Ectodermal cell (in vitro differentiated cells): ENCODE results near the gene KLHDC3. TPM values are rescaled to one million over a fixed set of nuclear protein-coding genes. Genes with fewer than 3 reads are reported as not detected.

Source experiments
- H3K27ac ChIP-seq: 2 replicates; pipeline ENCODE4 v1.7.0; 2013; ENCODE audit warnings: mild to moderate bottlenecking, low read depth, low read length; ENCODE audit not compliant: insufficient read depth, poor library complexity, severe bottlenecking
- H3K27me3 ChIP-seq: 2 replicates; pipeline ENCODE4 v1.7.0; 2013; ENCODE audit warnings: mild to moderate bottlenecking, low read length; ENCODE audit not compliant: insufficient read depth, control insufficient read depth, poor library complexity, severe bottlenecking
- H3K36me3 ChIP-seq: one replicate; pipeline ENCODE4 v1.7.0; 2013; ENCODE audit warnings: low read length; ENCODE audit not compliant: control insufficient read depth, insufficient read depth
- H3K4me1 ChIP-seq: one replicate; pipeline ENCODE4 v1.7.0; 2013; ENCODE audit warnings: low read length; ENCODE audit not compliant: control insufficient read depth, insufficient read depth
- H3K4me3 ChIP-seq: 2 replicates; pipeline ENCODE4 v1.7.0; 2013; ENCODE audit warnings: low read depth, low read length, control low read depth; ENCODE audit not compliant: insufficient read depth
- H3K9me3 ChIP-seq: 2 replicates; pipeline ENCODE4 v1.7.0; 2013; ENCODE audit warnings: mild to moderate bottlenecking, low read length, moderate library complexity; ENCODE audit not compliant: control insufficient read depth
- WGBS, 2 experiments: methylation state at CpG; one replicate each; pipeline ENCODE4 v1.1.7; 2013; ENCODE audit warnings: missing lambda C conversion rate in 2 of 2; 5-methylcytosine and 5-hydroxymethylcytosine counted together
- polyA plus RNA-seq, 4 experiments: library from polyadenylated mRNA; stranded (reverse); fragments of 50-300 nt; gene quantifications; one replicate each; pipeline ENCODE4 v1.2.3, GENCODE V29; 2013

Gene KLHDC3, protein sequence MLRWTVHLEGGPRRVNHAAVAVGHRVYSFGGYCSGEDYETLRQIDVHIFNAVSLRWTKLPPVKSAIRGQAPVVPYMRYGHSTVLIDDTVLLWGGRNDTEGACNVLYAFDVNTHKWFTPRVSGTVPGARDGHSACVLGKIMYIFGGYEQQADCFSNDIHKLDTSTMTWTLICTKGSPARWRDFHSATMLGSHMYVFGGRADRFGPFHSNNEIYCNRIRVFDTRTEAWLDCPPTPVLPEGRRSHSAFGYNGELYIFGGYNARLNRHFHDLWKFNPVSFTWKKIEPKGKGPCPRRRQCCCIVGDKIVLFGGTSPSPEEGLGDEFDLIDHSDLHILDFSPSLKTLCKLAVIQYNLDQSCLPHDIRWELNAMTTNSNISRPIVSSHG
- polyA plus RNA-seq (2013, experiment 1 of 4), result 168 TPM
- 167 TPM for polyA plus RNA-seq (2013, experiment 2 of 4)
- polyA plus RNA-seq (2013, experiment 3 of 4), result 121 TPM
- 137 TPM for polyA plus RNA-seq (2013, experiment 4 of 4)

DNA sequence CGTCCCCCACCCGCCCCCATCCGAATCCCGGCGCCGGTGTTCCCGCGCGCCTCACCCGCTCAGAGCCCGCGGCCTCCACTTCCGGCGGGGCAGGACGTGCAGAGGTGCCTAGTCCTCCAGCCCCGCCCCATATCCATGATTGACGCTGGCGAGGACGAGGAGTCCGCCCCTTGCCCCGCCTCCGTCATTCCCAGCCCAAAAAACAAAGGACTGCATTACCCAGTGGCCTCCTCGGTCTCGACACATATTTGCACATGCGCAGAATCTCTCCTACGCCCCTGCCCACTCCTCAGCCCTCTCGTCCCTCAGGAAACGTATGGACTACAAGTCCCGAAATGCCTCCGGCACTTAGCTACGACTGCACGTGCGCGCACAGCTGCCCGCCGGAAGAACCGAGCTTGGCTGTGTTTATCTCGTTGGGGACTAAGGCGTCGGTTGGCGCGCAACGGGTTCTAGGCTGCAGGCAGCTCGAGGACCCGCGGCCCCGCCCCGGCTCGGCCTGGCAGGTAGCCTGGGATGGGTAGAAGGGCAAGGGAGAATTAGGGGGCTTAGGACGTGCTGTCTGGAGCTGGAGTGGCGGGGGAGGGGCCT is at the start of gene KLHDC3, which contains the start of gene MEA1:
KLHDC3 (plus strand) TSS at position 407 of the 591 bp plus-strand sequence. CDS start 2,944 bp downstream, outside the sequence.
MEA1 (minus strand) TSS at position 104 of the 591 bp plus-strand sequence. CDS start 133 bp downstream, outside the sequence.
- no peaks in the 10 kb centered on the region for H3K9me3 ChIP-seq

DNA sequence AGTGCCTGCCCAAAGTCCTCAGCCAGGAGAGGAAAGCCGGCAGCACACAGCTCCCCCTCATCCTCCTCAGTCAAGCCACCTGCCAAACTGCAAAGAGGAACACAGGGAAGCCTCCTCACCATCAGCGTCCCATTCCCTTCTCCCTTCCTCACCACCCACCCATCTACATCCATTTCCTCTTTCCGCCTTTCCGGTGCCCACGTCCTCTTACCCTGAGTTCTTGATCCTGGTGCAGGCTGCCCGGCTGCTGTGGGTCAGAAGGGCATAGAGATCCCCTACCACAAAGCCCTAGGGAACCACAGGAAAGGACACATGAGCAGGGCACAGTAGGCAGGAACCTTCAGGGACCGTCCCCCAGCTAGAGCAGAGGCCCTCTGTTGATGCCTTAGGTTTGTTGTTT is 47.5 kb upstream of the KLHDC3 start:
- H3K27me3 ChIP-seq, result peaks cover 6% of the 10 kb centered on the region
- H3K27ac ChIP-seq, result no peak overlapping the region
- no peaks in the 10 kb centered on the region for H3K9me3 ChIP-seq
- 90 to 91% methylated on average over 7 of the region's 7 CpGs for WGBS, 2 experiments
- H3K36me3 ChIP-seq, result no peaks in the 10 kb centered on the region
- H3K4me1 ChIP-seq, result no peaks in the 10 kb centered on the region
- H3K4me3 ChIP-seq, result no peak overlapping the region

More for the DNA sequence above, at the start of gene KLHDC3, which contains the start of gene MEA1:
- Histone ChIP-seq H3K27me3 (no peaks in the 10 kb centered on the region), H3K4me1 (peaks cover 14% of the 10 kb centered on the region), H3K27ac (peak within 1 kb of the TSS; percentile 80), H3K36me3 (peaks cover 20% of the 10 kb centered on the region), H3K4me3 (peak within 1 kb of the TSS; percentile 85)
- 0% methylated on average over 51 of the region's 51 CpGs for WGBS, 2 experiments

DNA sequence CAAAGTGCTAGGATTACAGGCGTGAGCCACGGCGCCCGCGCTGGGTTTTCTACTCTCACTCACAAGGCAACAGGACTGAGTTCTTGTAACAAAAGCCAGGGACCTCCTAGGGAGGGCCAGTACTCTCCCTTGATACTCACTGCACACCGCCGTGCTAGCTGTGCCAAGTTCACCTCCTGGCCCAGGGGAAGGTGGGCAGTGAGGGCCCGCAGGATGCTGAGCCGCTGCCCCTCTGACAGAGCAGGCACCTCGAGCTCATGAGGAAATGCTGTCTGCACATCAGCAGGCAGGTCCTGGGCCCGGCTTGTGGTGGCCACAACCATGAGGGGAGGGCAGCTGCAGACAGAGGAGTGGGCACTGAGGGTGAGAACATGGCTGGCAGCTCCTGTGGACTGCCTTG is 46.8 kb upstream of the KLHDC3 start:
- Histone ChIP-seq H3K4me1 (no peaks in the 10 kb centered on the region), H3K9me3 (no peaks in the 10 kb centered on the region), H3K27me3 (no peaks in the 10 kb centered on the region), H3K27ac (no peak overlapping the region), H3K4me3 (no peak overlapping the region), H3K36me3 (no peaks in the 10 kb centered on the region)
- 92 to 94% methylated on average over 11 of the region's 11 CpGs for WGBS, 2 experiments

DNA sequence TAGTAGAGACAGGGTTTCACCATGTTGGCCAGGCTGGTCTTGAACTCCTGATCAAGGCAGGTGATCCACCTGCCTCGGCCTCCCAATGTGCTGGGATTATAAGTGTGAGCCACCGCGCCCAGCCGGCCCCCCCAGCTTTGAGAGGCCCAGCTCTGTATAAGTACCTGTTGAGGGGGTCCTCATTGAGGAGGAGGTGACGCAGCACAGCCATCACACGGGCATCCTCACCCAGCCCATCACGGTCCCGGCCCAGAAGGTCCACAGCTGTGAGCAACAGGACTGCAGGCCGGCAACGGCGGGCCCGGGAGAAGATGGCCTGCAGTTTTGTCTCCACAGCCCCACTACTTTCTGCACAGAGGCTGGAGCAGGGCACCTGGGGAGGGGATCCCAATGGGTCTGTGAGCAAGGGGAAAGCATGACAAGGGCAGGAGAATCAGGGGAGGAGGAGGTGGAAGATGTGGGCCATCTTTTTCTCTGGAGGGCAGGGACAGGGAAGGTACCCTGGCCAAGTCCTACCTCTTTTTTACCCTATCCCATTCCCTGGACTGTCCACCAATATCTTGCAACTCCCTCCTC is 45.8 kb upstream of the KLHDC3 start:
- no peak overlapping the region for H3K27ac ChIP-seq
- H3K27me3 ChIP-seq, result no peaks in the 10 kb centered on the region
- 93 to 97% methylated on average over 12 of the region's 12 CpGs for WGBS, 2 experiments
- no peak overlapping the region for H3K4me3 ChIP-seq
- no peaks in the 10 kb centered on the region for H3K4me1 ChIP-seq
- no peaks in the 10 kb centered on the region for H3K9me3 ChIP-seq
- no peaks in the 10 kb centered on the region for H3K36me3 ChIP-seq

DNA sequence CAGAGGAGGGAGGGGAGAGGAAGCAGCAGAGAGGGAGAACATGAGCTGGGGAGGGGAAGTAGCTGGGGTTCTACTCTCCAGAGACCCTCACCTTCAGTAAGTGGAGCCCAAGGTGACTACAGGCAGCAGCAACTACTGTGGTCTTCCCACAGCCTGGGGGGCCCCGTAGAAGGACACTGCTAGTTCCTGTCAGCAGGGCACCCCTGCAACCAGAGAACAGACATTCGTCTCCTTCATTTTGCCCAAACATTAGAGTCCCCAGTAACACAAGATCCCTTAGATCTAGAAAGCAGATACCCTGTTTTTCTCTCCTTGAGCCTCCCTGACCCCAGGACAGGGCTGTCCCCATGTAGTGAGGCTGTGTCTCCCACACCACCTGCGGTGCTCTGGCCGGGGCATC is 45.3 kb upstream of the KLHDC3 start:
- H3K27me3 ChIP-seq, result no peaks in the 10 kb centered on the region
- no peak overlapping the region for H3K4me3 ChIP-seq
- no peaks in the 10 kb centered on the region for H3K36me3 ChIP-seq
- WGBS, 2 experiments, result 91 to 92% methylated on average over 4 of the region's 4 CpGs
- no peaks in the 10 kb centered on the region for H3K4me1 ChIP-seq
- no peaks in the 10 kb centered on the region for H3K9me3 ChIP-seq
- no peak overlapping the region for H3K27ac ChIP-seq

DNA sequence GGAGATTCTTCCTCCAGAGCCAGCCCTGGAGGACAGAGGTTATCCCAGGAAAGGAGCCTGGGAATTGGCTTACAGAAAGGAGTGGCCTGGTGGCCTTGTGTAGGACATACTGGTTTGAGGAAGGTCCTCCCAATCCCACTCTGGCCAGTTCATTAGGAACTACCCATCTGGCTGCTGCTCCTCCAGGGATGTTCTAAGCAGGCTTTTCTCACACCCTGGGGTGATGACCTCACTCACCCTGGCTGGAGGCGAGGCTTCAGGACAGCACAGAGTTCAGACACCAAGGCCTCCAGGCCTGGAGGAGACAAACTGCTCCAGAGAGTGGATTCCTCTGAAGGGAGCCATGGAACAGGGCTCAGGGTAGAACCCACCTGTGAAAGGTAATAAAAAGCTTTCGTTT is 44.6 kb upstream of the KLHDC3 start:
- 94 to 96% methylated on average over 2 of the region's 2 CpGs for WGBS, 2 experiments
- Histone ChIP-seq H3K9me3 (no peaks in the 10 kb centered on the region), H3K27ac (no peak overlapping the region), H3K27me3 (no peaks in the 10 kb centered on the region), H3K4me3 (no peak overlapping the region), H3K4me1 (no peaks in the 10 kb centered on the region), H3K36me3 (no peaks in the 10 kb centered on the region)

DNA sequence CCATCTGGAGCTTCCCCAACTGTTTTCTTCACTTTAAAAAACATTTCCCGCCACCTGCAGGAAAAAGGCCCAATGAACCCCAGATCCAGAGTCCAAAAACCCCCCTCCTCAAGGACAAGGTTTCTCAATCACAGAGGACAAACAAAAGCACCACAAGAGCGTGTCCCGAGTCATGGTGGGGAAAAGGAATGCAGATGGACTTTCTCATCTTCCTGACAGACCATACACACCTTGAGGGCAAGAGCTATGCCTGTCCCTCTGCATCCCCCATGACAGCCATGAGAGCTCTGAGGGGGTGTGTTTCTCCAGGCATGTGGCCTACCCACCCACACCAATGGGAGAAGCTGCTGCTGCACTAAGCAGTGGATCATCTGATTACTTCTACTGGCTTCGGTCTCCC is 44.1 kb upstream of the KLHDC3 start:
- WGBS, 2 experiments, result 88 to 91% methylated on average over 4 of the region's 4 CpGs
- Histone ChIP-seq H3K4me1 (no peaks in the 10 kb centered on the region), H3K9me3 (no peaks in the 10 kb centered on the region), H3K27me3 (no peaks in the 10 kb centered on the region), H3K4me3 (no peak overlapping the region), H3K36me3 (no peaks in the 10 kb centered on the region), H3K27ac (no peak overlapping the region)

DNA sequence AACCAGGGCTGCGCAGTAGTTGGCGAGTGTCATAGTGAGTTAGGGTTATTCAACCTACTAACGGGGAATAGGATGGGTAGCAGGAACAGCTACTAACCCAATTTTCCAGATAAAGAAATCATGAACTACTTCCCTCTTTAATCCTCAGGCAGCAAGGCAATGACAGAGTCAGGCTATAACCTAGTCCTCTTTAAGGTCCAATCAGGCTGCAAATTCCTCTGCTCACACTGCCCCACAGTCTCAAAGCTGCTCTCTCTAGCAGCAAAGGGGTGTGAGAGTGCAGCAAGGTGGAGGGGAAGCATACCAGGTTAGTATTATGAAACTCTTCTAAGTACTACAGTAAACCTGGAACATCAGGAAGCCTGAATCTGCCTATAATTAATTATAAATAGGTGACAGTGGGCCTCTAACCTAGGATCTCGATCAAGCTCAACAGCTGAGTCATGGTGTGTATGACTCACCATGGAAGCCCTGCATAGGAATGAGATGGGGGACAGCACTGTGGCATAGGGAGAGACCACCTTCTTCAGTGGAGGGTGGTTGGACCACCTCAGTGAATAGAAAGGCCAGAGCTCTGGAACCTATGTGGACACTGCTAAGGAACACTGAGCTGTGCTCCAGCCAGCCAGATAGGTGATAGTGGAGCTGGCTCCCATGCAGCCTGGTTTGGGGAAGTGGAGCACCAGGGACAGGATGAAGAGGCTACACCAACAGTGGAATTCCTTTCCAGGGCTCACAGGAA is 43.0 kb upstream of the KLHDC3 start:
- Histone ChIP-seq H3K4me3 (no peak overlapping the region), H3K27ac (no peak overlapping the region), H3K4me1 (no peaks in the 10 kb centered on the region), H3K36me3 (no peaks in the 10 kb centered on the region), H3K27me3 (no peaks in the 10 kb centered on the region), H3K9me3 (no peaks in the 10 kb centered on the region)
- WGBS, 2 experiments, result 94 to 96% methylated on average over 4 of the region's 4 CpGs

DNA sequence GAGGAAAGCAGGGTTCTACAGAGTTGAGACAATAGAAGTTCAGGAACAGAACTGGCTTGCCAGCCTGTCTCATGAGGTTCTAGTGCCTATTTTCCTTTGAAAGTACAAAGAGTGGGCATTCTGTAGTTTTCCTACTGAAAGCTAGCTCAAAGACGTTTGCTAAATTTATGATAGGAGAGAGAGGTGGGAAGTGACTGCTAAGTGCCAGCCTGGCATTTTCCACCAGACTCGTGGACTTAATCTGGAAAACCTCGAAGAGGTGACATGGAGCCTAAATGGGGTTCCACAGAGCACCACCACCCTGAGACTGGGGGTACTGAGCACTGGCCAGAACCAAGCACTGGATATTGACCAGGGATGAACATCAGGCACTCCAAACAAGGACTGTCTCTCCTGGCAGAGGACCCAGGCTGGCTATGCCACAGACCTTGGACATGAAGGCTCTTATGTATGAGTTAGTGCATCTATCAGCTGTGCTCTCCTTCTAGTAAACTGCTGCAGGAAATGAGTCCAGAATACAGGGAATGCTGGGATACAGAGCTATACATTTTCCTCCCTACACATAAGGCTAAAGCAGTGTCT is 42.2 kb upstream of the KLHDC3 start:
- Histone ChIP-seq H3K9me3 (no peaks in the 10 kb centered on the region), H3K36me3 (no peaks in the 10 kb centered on the region), H3K27ac (no peak overlapping the region), H3K4me1 (no peaks in the 10 kb centered on the region), H3K4me3 (no peak overlapping the region), H3K27me3 (no peaks in the 10 kb centered on the region)
- WGBS, 2 experiments, result 91 to 95% methylated on average over 3 of the region's 3 CpGs
